Right lobe of liver (tissue), 6 donors: ENCODE data around the gene PRDM7. TPM values are rescaled to one million over a fixed set of nuclear protein-coding genes. Genes with fewer than 3 reads are reported as not detected.

Source experiments
- ATAC-seq, 4 donors: fragments of 200-7000 bp; cut with Tn5 transposase; one replicate each; pipeline ENCODE4 v1.9.1; 2020; ENCODE audit warnings: mild to moderate bottlenecking in 4 of 4, moderate library complexity in 4 of 4
- DNase-seq, 3 donors: peaks; one replicate each; pipeline ENCODE4 v3.0.0-alpha.2; 2020
- H3K27ac ChIP-seq, 3 donors: fragments of 200-600 bp; one replicate each; pipeline ENCODE4 v1.8.0; 2022
- H3K27me3 ChIP-seq, 2 donors: fragments of 200-600 bp; one replicate each; pipeline ENCODE4 v1.8.0; 2022
- H3K36me3 ChIP-seq, 4 donors: fragments of 200-600 bp; sonication (generic) in 1 of 4; one replicate each; pipeline versions ENCODE4 v1.5.1 to v1.8.0; 2017 to 2022; ENCODE audit warnings: control low read depth in 1 of 4
- H3K4me1 ChIP-seq, 4 donors: fragments of 200-600 bp; sonication (generic) in 1 of 4; one replicate each; pipeline versions ENCODE4 v1.5.1 to v1.8.0; 2017 to 2022; ENCODE audit warnings: control low read depth in 1 of 4
- H3K4me3 ChIP-seq, 3 donors: fragments of 200-600 bp; one replicate each; pipeline ENCODE4 v1.8.0; 2022
- H3K9me3 ChIP-seq, 4 donors: fragments of 200-600 bp; sonication (generic) in 1 of 4; one replicate each; pipeline versions ENCODE4 v1.5.1 to v1.8.0; 2017 to 2022; ENCODE audit warnings: control low read depth in 1 of 4
- POLR2A ChIP-seq: fragments of 450-650 bp; IDR thresholded peaks from one replicate; pipeline ENCODE4 v1.6.1; 2017; ENCODE audit warnings: antibody characterized with exemption, mild to moderate bottlenecking
- WGBS: methylation state at CpG from one replicate; pipeline ENCODE4 v1.1.6; 2018; ENCODE audit warnings: low coverage, low lambda C conversion rate; ENCODE audit not compliant: insufficient coverage; ENCODE audit errors: missing lambda C conversion rate; 5-methylcytosine and 5-hydroxymethylcytosine counted together
- intact Hi-C, 2 donors: fragments of 100-400 bp; cut with DNase I; formaldehyde crosslinking; loops; one replicate each; pipeline versions ENCODE4 v1.11.2 to v1.14.1; 2022
- total RNA-seq, 6 experiments: library from RNA; depleted of rRNA in 2 of 6; stranded (reverse); fragments of >200 nt in 2 of 6; fragmentation: NEBNext Ultra II Directional in 3 of 6; extraction: Animal tissue kit (Norgen Biotek cat#: 25700) in 3 of 6; gene quantifications; one replicate each; pipeline versions ENCODE4 v1.1.0 to v1.2.4, GENCODE V29; 2016 to 2023
- TF ChIP-seq, protein P1 (sequence below), 4 donors: fragments of 200-600 bp in 3 of 4; fragments of 450-650 bp in 1 of 4; IDR thresholded peaks; one replicate each; pipeline versions ENCODE4 v1.5.1 to v1.8.0; 2016 to 2022; ENCODE audit warnings: antibody characterized with exemption in 4 of 4, mild to moderate bottlenecking in 2 of 4
- donor health status: DM: no; HTN: yes; CAD: no.
- donor health status: DM: no; HTN: no; CAD: no.
- donor health status: DM: no; HTN: no; CAD: no.
- donor health status: DM: no; HTN: yes; CAD: no.
- donor health status: DM: no; HTN: yes; CAD: no.

PRDM7 gene
- total RNA-seq, 6 experiments from 2014 or later, result 0.09 to 0.12 TPM; not detected in 4

- intact Hi-C loops, result no loop called here
- H3K27ac ChIP-seq, result no peak overlapping the region
- TF ChIP-seq, protein P1, sequence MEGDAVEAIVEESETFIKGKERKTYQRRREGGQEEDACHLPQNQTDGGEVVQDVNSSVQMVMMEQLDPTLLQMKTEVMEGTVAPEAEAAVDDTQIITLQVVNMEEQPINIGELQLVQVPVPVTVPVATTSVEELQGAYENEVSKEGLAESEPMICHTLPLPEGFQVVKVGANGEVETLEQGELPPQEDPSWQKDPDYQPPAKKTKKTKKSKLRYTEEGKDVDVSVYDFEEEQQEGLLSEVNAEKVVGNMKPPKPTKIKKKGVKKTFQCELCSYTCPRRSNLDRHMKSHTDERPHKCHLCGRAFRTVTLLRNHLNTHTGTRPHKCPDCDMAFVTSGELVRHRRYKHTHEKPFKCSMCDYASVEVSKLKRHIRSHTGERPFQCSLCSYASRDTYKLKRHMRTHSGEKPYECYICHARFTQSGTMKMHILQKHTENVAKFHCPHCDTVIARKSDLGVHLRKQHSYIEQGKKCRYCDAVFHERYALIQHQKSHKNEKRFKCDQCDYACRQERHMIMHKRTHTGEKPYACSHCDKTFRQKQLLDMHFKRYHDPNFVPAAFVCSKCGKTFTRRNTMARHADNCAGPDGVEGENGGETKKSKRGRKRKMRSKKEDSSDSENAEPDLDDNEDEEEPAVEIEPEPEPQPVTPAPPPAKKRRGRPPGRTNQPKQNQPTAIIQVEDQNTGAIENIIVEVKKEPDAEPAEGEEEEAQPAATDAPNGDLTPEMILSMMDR (IDR thresholded peaks at IDR 0.05), result no peak
- no peak for TF ChIP-seq POLR2A
- DNase-seq (no peak), ATAC-seq (no peak)
- H3K4me1 ChIP-seq, result peaks cover 0 to 6% (median 0%) of the 10 kb centered on the region in 4 donors
- H3K36me3 ChIP-seq, result no peaks in the 10 kb centered on the region
- no peaks in the 10 kb centered on the region for H3K9me3 ChIP-seq
- H3K27me3 ChIP-seq, result no peaks in the 10 kb centered on the region
- 82% methylated on average over 11 of the region's 19 CpGs for WGBS
- H3K4me3 ChIP-seq, result no peak overlapping the region
Measured at GRCh38 chr16:90015586-90016338, 61.4 kb downstream of the PRDM7 start.

DNA sequence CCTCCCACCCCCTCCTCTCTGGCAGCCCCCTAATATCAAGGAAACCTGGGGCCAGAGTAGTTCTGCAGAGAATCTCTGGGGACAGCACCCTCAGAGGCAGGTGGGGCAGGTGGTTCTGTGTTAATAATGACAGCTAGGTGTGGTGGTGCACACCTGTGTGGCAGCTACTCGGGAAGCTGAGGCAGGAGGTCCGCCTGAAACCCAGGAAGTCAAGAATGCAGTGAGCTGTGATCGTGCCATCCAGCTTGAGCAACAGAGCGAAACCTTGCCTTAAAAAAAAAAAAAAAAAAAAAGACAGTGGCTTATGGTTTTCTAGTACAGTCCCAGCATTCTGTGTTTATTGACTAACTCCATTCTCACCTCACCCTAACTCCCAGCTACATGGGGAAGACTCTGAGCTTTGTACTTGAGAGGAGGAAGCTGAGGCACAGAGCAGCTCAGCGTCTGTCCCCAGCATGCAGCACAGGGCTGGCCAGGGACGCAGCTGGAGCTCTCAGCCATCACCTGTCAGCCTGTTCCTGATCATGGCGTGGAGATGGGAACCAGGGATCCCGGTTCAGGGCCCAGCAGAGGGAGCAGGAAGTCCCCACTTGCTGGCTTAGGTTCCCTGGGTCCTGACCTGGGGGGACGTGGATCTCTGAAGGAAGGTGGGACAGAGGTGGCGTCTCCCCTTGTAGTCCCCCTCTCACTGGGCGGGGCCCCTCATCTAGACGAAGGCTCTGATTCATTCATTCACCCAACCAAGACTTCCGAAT is 64.0 kb downstream of the PRDM7 start:
- ATAC-seq (no peak), DNase-seq (no peak)
- Histone ChIP-seq H3K27ac (no peak overlapping the region), H3K36me3 (no peaks in the 10 kb centered on the region), H3K27me3 (no peaks in the 10 kb centered on the region), H3K9me3 (no peaks in the 10 kb centered on the region), H3K4me3 (no peak overlapping the region), H3K4me1 (no peaks in the 10 kb centered on the region)
- intact Hi-C loops, result no loop called here
- 58% methylated on average over 8 of the region's 13 CpGs for WGBS
- no peak for TF ChIP-seq POLR2A
- TF ChIP-seq, protein P1 (IDR thresholded peaks at IDR 0.05), result no peak

GRCh38 chr16:90011908-90012501 is 65.1 kb downstream of the PRDM7 start:
- no peaks in the 10 kb centered on the region for H3K36me3 ChIP-seq
- H3K4me3 ChIP-seq, result no peak overlapping the region
- H3K27ac ChIP-seq, result no peak overlapping the region
- H3K27me3 ChIP-seq, result no peaks in the 10 kb centered on the region
- ATAC-seq, result no peak
- TF ChIP-seq, protein P1 (IDR thresholded peaks at IDR 0.05), result no peak
- TF ChIP-seq POLR2A, result no peak
- no peaks in the 10 kb centered on the region for H3K9me3 ChIP-seq
- H3K4me1 ChIP-seq, result no peaks in the 10 kb centered on the region
- WGBS, result 100% methylated on average over 2 of the region's 12 CpGs
- DNase-seq, result no peak
- intact Hi-C loops, result no loop called here

- no peaks in the 10 kb centered on the region for H3K9me3 ChIP-seq
- intact Hi-C loops, result no loop called here
Measured at GRCh38 chr16:90011508-90011819, 65.7 kb downstream of the PRDM7 start.

More at GRCh38 chr16:90011508-90011819, 65.7 kb downstream of the PRDM7 start:
- Histone ChIP-seq H3K4me3 (no peak overlapping the region), H3K36me3 (no peaks in the 10 kb centered on the region), H3K27me3 (no peaks in the 10 kb centered on the region), H3K27ac (no peak overlapping the region), H3K4me1 (no peaks in the 10 kb centered on the region)
- TF ChIP-seq POLR2A, result no peak
- TF ChIP-seq, protein P1 (IDR thresholded peaks at IDR 0.05), result no peak
- 75% methylated on average over 2 of the region's 11 CpGs for WGBS
- ATAC-seq (no peak), DNase-seq (no peak)
